ENCODE data around the gene TCAIM. TPM values are rescaled to one million over a fixed set of nuclear protein-coding genes. Genes with fewer than 3 reads are reported as not detected.
"Not testable (repeated sequence)": the region's sequence is repeated elsewhere in the genome, so short reads cannot be mapped to it uniquely, and the experiment has no call there.

The TCAIM gene
- total and polyA plus RNA-seq, 9 of the 15 experiments (the other 6 are each of a cell fraction or from before 2014, with no cell fraction given): 19.7 to 53.3 (median 36.9) TPM

DNA sequence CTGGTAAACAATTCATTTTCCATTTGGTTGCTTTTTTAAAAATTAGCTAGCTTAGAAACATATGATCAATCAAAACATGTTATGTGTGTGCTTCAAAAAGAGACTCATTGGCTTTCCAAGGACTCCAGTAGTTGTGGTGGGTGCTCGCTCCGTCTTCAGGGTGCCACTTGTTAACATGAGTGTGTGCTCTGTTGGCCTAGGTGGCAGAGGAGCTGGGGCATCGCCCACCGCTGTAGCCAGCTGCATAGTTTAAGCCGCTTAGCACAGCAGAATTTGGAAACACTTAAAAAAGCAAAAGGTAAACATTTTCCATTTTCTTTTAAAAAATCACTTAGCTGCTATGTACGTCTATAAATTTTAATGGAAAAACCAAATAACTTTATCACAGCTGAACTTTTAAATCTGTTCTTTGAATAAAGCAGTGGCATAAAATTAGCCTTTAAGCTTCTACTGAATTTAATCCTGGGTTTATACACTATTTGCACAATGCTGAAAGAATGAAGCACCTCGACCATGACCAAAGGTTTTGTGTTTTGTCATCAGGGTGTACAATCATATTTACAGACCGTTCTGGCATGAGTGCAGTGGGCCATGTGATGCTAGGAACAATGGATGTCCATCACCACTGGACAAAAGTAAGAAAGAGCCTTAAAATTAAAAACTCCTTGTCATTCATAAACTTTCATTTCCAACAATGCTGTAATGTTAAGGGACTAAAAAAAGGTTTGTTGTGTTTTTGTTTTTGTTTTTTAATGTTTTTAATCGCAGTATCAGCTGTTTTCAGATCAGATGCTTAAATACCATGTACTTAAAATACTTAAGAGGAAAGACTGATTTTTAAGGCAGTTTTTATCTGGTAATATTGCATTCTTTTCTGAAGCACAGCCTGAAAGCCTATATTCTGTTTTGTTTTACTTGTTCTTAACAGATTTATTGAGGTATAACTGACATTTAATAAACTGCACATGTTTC is 57.9 kb downstream of the TCAIM start:
- Histone ChIP-seq H3K27me3 (ENCODE audit: control insufficient read depth in 2 of 2, insufficient read depth in 2 of 2, low read length in 2 of 2) (no peaks in the 10 kb centered on the region), H3K4me1 (replicated peaks in 1 of 2; ENCODE audit: control insufficient read depth in 2 of 2, insufficient read depth in 2 of 2, low read length in 2 of 2) (peaks cover 0 to 4% of the 10 kb centered on the region in 2 experiments; a peak in 3 of 5 replicates), H3K9me1 (ENCODE audit: control insufficient read depth, insufficient read depth, low read length) (no peaks in the 10 kb centered on the region), H3K4me3 (no peak overlapping the region), H3K36me3 (ENCODE audit: control insufficient read depth, insufficient read depth, low read length) (no peaks in the 10 kb centered on the region), H3K79me2 (ENCODE audit: control insufficient read depth, insufficient read depth, low read length) (no peaks in the 10 kb centered on the region), H3K9me3 (replicated peaks; ENCODE audit: control insufficient read depth, insufficient read depth, low read depth, low read length) (no peaks in the 10 kb centered on the region), H3K27ac (ENCODE audit: extremely low read depth, low read depth, low read length) (no peak overlapping the region), H3K4me2 (ENCODE audit: insufficient read depth, low read length) (no peak overlapping the region), H2AFZ (ENCODE audit: low read depth, low read length) (no peak overlapping the region), H3K9ac (ENCODE audit: insufficient read depth in 1 of 2, low read depth in 2 of 2, low read length in 2 of 2) (no peak overlapping the region), H4K20me1 (replicated peaks; ENCODE audit: control insufficient read depth, insufficient read depth, low read length) (no peaks in the 10 kb centered on the region)
- DNase-seq (ENCODE audit: extremely low read depth in 1 of 4, low spot score in 3 of 4): no peak
- in situ Hi-C loops (cut with MboI) (no loop called here), intact Hi-C loops (cut with micrococcal nuclease) (no loop called here)
- CTCF ChIA-PET (ENCODE audit: low intra/inter-chr PET ratio): no interaction called here
- POLR2A ChIA-PET: interaction anchor here (0.5 kb wide), 1 partner anchor 99 kb away, joined by 3 read pairs; no protein-coding TSS in a partner anchor
- BruUV-seq (replicated peaks): no TSS peak
- peak; percentile 85 for TF ChIP-seq ZNF316 (IDR thresholded peaks at IDR 0.05)
- no peak for TF ChIP-seq NCOA4 (IDR thresholded peaks at IDR 0.05; ENCODE audit: partially characterized antibody)
- TF ChIP-seq C11orf30 (IDR thresholded peaks at IDR 0.05; ENCODE audit: low read depth): peak; percentile 53; the same call in 1 of the 2 replicates
- no peak for FAIRE-seq
- ATAC-seq: no peak
- 73% methylated on average over 9 of the region's 9 CpGs for WGBS (ENCODE audit: insufficient coverage, low coverage, missing lambda C conversion rate)

- H3K79me2 ChIP-seq (ENCODE audit: control insufficient read depth, insufficient read depth, low read length); H3K9me1 ChIP-seq (ENCODE audit: control insufficient read depth, insufficient read depth, low read length); H3K4me3 ChIP-seq; H3K27me3 ChIP-seq (ENCODE audit: control insufficient read depth in 2 of 2, insufficient read depth in 2 of 2, low read length in 2 of 2); ATAC-seq; DNase-seq (ENCODE audit: extremely low read depth in 1 of 4, low spot score in 3 of 4); FAIRE-seq; H2AFZ ChIP-seq (ENCODE audit: low read depth, low read length); CTCF ChIA-PET (ENCODE audit: low intra/inter-chr PET ratio); H3K36me3 ChIP-seq (ENCODE audit: control insufficient read depth, insufficient read depth, low read length); intact Hi-C loops (cut with micrococcal nuclease); H3K9ac ChIP-seq (ENCODE audit: insufficient read depth in 1 of 2, low read depth in 2 of 2, low read length in 2 of 2); BruUV-seq (replicated peaks); H3K9me3 ChIP-seq (replicated peaks; ENCODE audit: control insufficient read depth, insufficient read depth, low read depth, low read length); H3K4me1 ChIP-seq (replicated peaks in 1 of 2; ENCODE audit: control insufficient read depth in 2 of 2, insufficient read depth in 2 of 2, low read length in 2 of 2); H3K27ac ChIP-seq (ENCODE audit: extremely low read depth, low read depth, low read length); H3K4me2 ChIP-seq (ENCODE audit: insufficient read depth, low read length); H4K20me1 ChIP-seq (replicated peaks; ENCODE audit: control insufficient read depth, insufficient read depth, low read length); in situ Hi-C loops (cut with MboI): not testable (repeated sequence)
- TF ChIP-seq GATAD2B (IDR thresholded peaks at IDR 0.05; ENCODE audit: borderline replicate concordance) (peak; percentile 75; the same call in 1 of the 2 replicates), MTA1 (IDR thresholded peaks at IDR 0.05; ENCODE audit: borderline replicate concordance) (peak; percentile 54; the same call in 1 of the 2 replicates), DACH1 (IDR thresholded peaks at IDR 0.05; ENCODE audit: partially characterized antibody) (peak; percentile 99), GATAD2A (IDR thresholded peaks at IDR 0.05) (0 out of 2 replicates have a peak, but pooled peaks have one; percentile 41), GATA2 (CRISPR knock-in tag; IDR thresholded peaks at IDR 0.05) (peak; percentile 52)
- TF ChIP-seq, protein P1, sequence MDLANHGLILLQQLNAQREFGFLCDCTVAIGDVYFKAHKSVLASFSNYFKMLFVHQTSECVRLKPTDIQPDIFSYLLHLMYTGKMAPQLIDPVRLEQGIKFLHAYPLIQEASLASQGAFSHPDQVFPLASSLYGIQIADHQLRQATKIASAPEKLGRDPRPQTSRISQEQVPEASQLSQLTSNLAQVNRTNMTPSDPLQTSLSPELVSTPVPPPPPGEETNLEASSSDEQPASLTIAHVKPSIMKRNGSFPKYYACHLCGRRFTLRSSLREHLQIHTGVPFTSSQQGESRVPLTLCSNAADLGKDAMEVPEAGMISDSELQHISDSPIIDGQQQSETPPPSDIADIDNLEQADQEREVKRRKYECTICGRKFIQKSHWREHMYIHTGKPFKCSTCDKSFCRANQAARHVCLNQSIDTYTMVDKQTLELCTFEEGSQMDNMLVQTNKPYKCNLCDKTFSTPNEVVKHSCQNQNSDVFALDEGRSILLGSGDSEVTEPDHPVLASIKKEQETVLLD (IDR thresholded peaks at IDR 0.05): peak; percentile 75; the same call in 1 of the 2 replicates
- WGBS (ENCODE audit: insufficient coverage, low coverage, missing lambda C conversion rate): 83% methylated on average over 8 of the region's 8 CpGs
- POLR2A ChIA-PET: interaction anchor here (1.1 kb wide), 1 partner anchor 7 kb away, joined by 3 read pairs; no protein-coding TSS in a partner anchor
Measured at GRCh38 chr3:44398271-44398670, 59.7 kb downstream of the TCAIM start.

Data from K562 (cell line).